Endodermal cell (in vitro differentiated cells): ENCODE measurements around the gene CYB5D1. TPM values are rescaled to one million over a fixed set of nuclear protein-coding genes. Genes with fewer than 3 reads are reported as not detected.

Source experiments
- DNase-seq: peaks from one replicate; pipeline ENCODE4 v3.0.0-alpha.2; 2017
- H3K27ac ChIP-seq: 2 replicates; pipeline ENCODE4 v1.5.1; 2013; ENCODE audit warnings: mild to moderate bottlenecking, low read depth, low read length, moderate library complexity
- H3K27me3 ChIP-seq: 2 replicates; pipeline ENCODE4 v1.6.1; 2013; ENCODE audit warnings: mild to moderate bottlenecking, low read length, moderate library complexity; ENCODE audit not compliant: insufficient read depth, control insufficient read depth, poor library complexity, severe bottlenecking
- H3K36me3 ChIP-seq: 2 replicates; pipeline ENCODE4 v1.7.0; 2013; ENCODE audit warnings: mild to moderate bottlenecking, low read length, moderate library complexity; ENCODE audit not compliant: control insufficient read depth, insufficient read depth
- H3K4me1 ChIP-seq: one replicate; pipeline ENCODE4 v1.7.0; 2013; ENCODE audit warnings: low read length; ENCODE audit not compliant: control insufficient read depth, insufficient read depth
- H3K4me3 ChIP-seq: 2 replicates; pipeline ENCODE4 v1.5.1; 2013; ENCODE audit warnings: mild to moderate bottlenecking, low read length, moderate library complexity
- H3K9ac ChIP-seq: 2 replicates; pipeline ENCODE4 v1.6.1; 2013; ENCODE audit warnings: mild to moderate bottlenecking, low read length, moderate library complexity; ENCODE audit not compliant: poor library complexity, severe bottlenecking; ENCODE audit errors: extremely low read depth
- H3K9me3 ChIP-seq: 2 replicates; pipeline ENCODE4 v1.6.1; 2013; ENCODE audit warnings: mild to moderate bottlenecking, low read length, moderate library complexity; ENCODE audit not compliant: control insufficient read depth
- H3K27ac Mint-ChIP-seq: 2 replicates; pipeline ENCODE4 v1.8.0; 2020; ENCODE audit warnings: mixed read lengths
- H3K27me3 Mint-ChIP-seq: 2 replicates; pipeline ENCODE4 v1.8.0; 2021; ENCODE audit warnings: mild to moderate bottlenecking, mixed read lengths; ENCODE audit not compliant: insufficient read depth
- H3K36me3 Mint-ChIP-seq: 2 replicates; pipeline ENCODE4 v1.8.0; 2020; ENCODE audit warnings: low read depth, mixed read lengths
- H3K4me1 Mint-ChIP-seq: 2 replicates; pipeline ENCODE4 v1.8.0; 2020; ENCODE audit warnings: mixed read lengths
- H3K4me3 Mint-ChIP-seq: 2 replicates; pipeline ENCODE4 v1.8.0; 2020; ENCODE audit warnings: mild to moderate bottlenecking, moderate library complexity, mixed read lengths
- H3K9me3 Mint-ChIP-seq: 2 replicates; pipeline ENCODE4 v1.8.0; 2020; ENCODE audit warnings: mild to moderate bottlenecking, mixed read lengths
- CTCF ChIP-seq: fragments of 200-600 bp; sonication (generic); conservative IDR thresholded peaks from 2 replicates; pipeline ENCODE4 v1.5.0; 2021; ENCODE audit warnings: antibody characterized with exemption, mild to moderate bottlenecking
- WGBS, 2 experiments: methylation state at CpG; one replicate each; pipeline versions ENCODE4 v1.1.5 to v1.1.7; 2013; ENCODE audit warnings: missing lambda C conversion rate in 2 of 2, mixed read lengths in 1 of 2; ENCODE audit not compliant: insufficient coverage in 1 of 2, insufficient read length in 1 of 2; 5-methylcytosine and 5-hydroxymethylcytosine counted together
- total RNA-seq, 2 donors: library from RNA; stranded (reverse); fragmentation: NEBNext Ultra II Directional in 1 of 2; extraction: Animal tissue kit (Norgen Biotek cat#: 25700) in 1 of 2; gene quantifications; 2 replicates in 1 of 2; 3 replicates in 1 of 2; pipeline ENCODE4 v1.2.1, GENCODE V29; 2021

Gene CYB5D1
- total RNA-seq, 2 donors from 2014 or later: 10.6 to 12.9 TPM

GRCh38 chr17:7846063-7846735, 11.6 kb upstream of the CYB5D1 start:
- Histone ChIP-seq H3K9ac (no peak overlapping the region), H3K27me3 (no peaks in the 10 kb centered on the region), H3K4me3 (no peak overlapping the region), H3K27ac (no peak overlapping the region), H3K4me1 (no peaks in the 10 kb centered on the region), H3K36me3 (peaks cover 38% of the 10 kb centered on the region), H3K9me3 (no peaks in the 10 kb centered on the region)
- Mint-ChIP-seq H3K27me3 (no peaks in the 10 kb centered on the region), H3K36me3 (peaks cover 34% of the 10 kb centered on the region), H3K4me3 (no peak overlapping the region), H3K4me1 (peaks cover 6% of the 10 kb centered on the region), H3K9me3 (no peaks in the 10 kb centered on the region), H3K27ac (no peak overlapping the region)
- 87 to 95% methylated on average over 9 to 22 of the region's 22 CpGs for whole genome bisulfite sequencing, 2 experiments
- TF ChIP-seq CTCF: no peak
- peak; percentile 40 for DNase-seq

GRCh38 chr17:7846765-7847661, 10.8 kb upstream of the CYB5D1 start:
- Mint-ChIP-seq H3K27ac (no peak overlapping the region), H3K4me3 (no peak overlapping the region), H3K36me3 (peaks cover 37% of the 10 kb centered on the region), H3K4me1 (peaks cover 9% of the 10 kb centered on the region), H3K9me3 (no peaks in the 10 kb centered on the region), H3K27me3 (peaks cover 3% of the 10 kb centered on the region)
- peak; percentile 38 for DNase-seq
- no peak overlapping the region for H3K9ac ChIP-seq
- peaks cover 44% of the 10 kb centered on the region for H3K36me3 ChIP-seq
- H3K27me3 ChIP-seq: no peaks in the 10 kb centered on the region
- no peak overlapping the region for H3K4me3 ChIP-seq
- H3K27ac ChIP-seq: no peak overlapping the region
- WGBS, 2 experiments: 92 to 97% methylated on average over 13 to 34 of the region's 34 CpGs
- no peak for TF ChIP-seq CTCF
- no peaks in the 10 kb centered on the region for H3K9me3 ChIP-seq
- H3K4me1 ChIP-seq: no peaks in the 10 kb centered on the region

GRCh38 chr17:7848131-7848579, 9.6 kb upstream of the CYB5D1 start:
- no peaks in the 10 kb centered on the region for H3K4me1 ChIP-seq
- H3K27ac Mint-ChIP-seq: no peak overlapping the region
- H3K4me3 Mint-ChIP-seq: no peak overlapping the region
- H3K27ac ChIP-seq: no peak overlapping the region
- WGBS, 2 experiments: 91 to 100% methylated on average over 3 to 20 of the region's 20 CpGs
- H3K36me3 Mint-ChIP-seq: peaks cover 47% of the 10 kb centered on the region
- H3K27me3 Mint-ChIP-seq: peaks cover 13% of the 10 kb centered on the region
- no peaks in the 10 kb centered on the region for H3K27me3 ChIP-seq
- H3K36me3 ChIP-seq: peaks cover 55% of the 10 kb centered on the region
- no peaks in the 10 kb centered on the region for H3K9me3 ChIP-seq
- no peak for DNase-seq
- H3K9ac ChIP-seq: no peak overlapping the region
- no peak overlapping the region for H3K4me3 ChIP-seq
- H3K4me1 Mint-ChIP-seq: peaks cover 6% of the 10 kb centered on the region
- no peak for TF ChIP-seq CTCF
- H3K9me3 Mint-ChIP-seq: no peaks in the 10 kb centered on the region
